H1 (cell line): ENCODE results near the gene IPO11. TPM values are rescaled to one million over a fixed set of nuclear protein-coding genes. Genes with fewer than 3 reads are reported as not detected.

Experiments
- CTCF ChIA-PET: fragments of 300-600 bp; sonication (Branson Sonifier 250); formaldehyde crosslinking; loops from one replicate; lab custom pipeline; 2021; ENCODE audit not compliant: partially characterized antibody; lab: Charles Lee
- POLR2A ChIA-PET: fragments of 300-600 bp; sonication (Branson Sonifier 250); formaldehyde crosslinking; loops from one replicate; lab custom pipeline; 2021; ENCODE audit warnings: inconsistent platforms; ENCODE audit not compliant: partially characterized antibody; lab: Charles Lee
- DNase-seq, 2 experiments: peaks; one replicate each; pipeline versions ENCODE4 v3.0.0 to v3.0.0-alpha.2; 2010 to 2022; ENCODE audit warnings: low spot score in 2 of 2, low read depth in 1 of 2, mixed read lengths in 1 of 2
- FAIRE-seq: peaks from 2 replicates; lab custom pipeline; 2011; peaks lifted over from hg19 to GRCh38; lab: Jason Lieb, UNC
- H2AFZ ChIP-seq: 2 replicates; pipeline ENCODE4 v1.8.1; 2012; ENCODE audit warnings: low read length, inconsistent platforms
- H2AK5ac ChIP-seq: 2 replicates; pipeline ENCODE4 v1.6.1; 2013; ENCODE audit warnings: low read depth, low read length
- H2BK120ac ChIP-seq: replicated peaks from 2 replicates; pipeline ENCODE3; 2013; ENCODE audit warnings: low read depth, low read length, inconsistent platforms
- H2BK12ac ChIP-seq: 2 replicates; pipeline ENCODE4 v1.6.1; 2013; ENCODE audit warnings: low read depth, low read length
- H2BK15ac ChIP-seq: 2 replicates; pipeline ENCODE4 v1.6.1; 2013; ENCODE audit warnings: low read length
- H2BK20ac ChIP-seq: 2 replicates; pipeline ENCODE4 v1.6.1; 2013; ENCODE audit warnings: low read length
- H2BK5ac ChIP-seq: 2 replicates; pipeline ENCODE4 v1.6.1; 2013; ENCODE audit warnings: low read depth, low read length
- H3K14ac ChIP-seq: 2 replicates; pipeline ENCODE4 v1.6.1; 2013; ENCODE audit warnings: inconsistent platforms; ENCODE audit not compliant: insufficient read length
- H3K18ac ChIP-seq: 2 replicates; pipeline ENCODE4 v1.6.1; 2013; ENCODE audit warnings: low read length; ENCODE audit errors: extremely low read depth
- H3K23ac ChIP-seq: 2 replicates; pipeline ENCODE4 v1.6.1; 2013; ENCODE audit warnings: inconsistent platforms; ENCODE audit not compliant: insufficient read length
- H3K23me2 ChIP-seq: 2 replicates; pipeline ENCODE4 v1.6.1; 2013; ENCODE audit warnings: low read depth, low read length
- H3K27ac ChIP-seq: 2 replicates; pipeline ENCODE4 v1.6.1; 2011; ENCODE audit warnings: low read depth, low read length, inconsistent platforms
- H3K27me3 ChIP-seq, 4 experiments: replicated peaks in 1 of 4; 1 replicate in 1 of 4; 2 replicates in 3 of 4; pipeline versions ENCODE4 v1.6.1 to v1.8.1; 2011 to 2013; ENCODE audit warnings: low read length in 3 of 4, mild to moderate bottlenecking in 3 of 4, inconsistent platforms in 2 of 4, mixed read lengths in 2 of 4, moderate library complexity in 1 of 4; ENCODE audit not compliant: control insufficient read depth in 3 of 4, insufficient read depth in 3 of 4; ENCODE audit errors: extremely low read depth in 1 of 4
- H3K36me3 ChIP-seq, 4 experiments: 2 replicates each; pipeline versions ENCODE4 v1.6.1 to v1.8.1; 2011 to 2013; ENCODE audit warnings: mild to moderate bottlenecking in 4 of 4, low read length in 3 of 4, moderate library complexity in 2 of 4, control low read depth in 1 of 4, inconsistent platforms in 1 of 4; ENCODE audit not compliant: insufficient read depth in 4 of 4, control insufficient read depth in 2 of 4
- H3K4ac ChIP-seq: replicated peaks from 2 replicates; pipeline ENCODE3; 2013; ENCODE audit warnings: low read length, low read depth, mixed read lengths, inconsistent platforms; ENCODE audit not compliant: insufficient read length
- H3K4me1 ChIP-seq, 4 experiments: replicated peaks in 1 of 4; 1 replicate in 1 of 4; 2 replicates in 3 of 4; pipeline versions ENCODE4 v1.6.1 to v1.8.1; 2011 to 2013; ENCODE audit warnings: low read length in 3 of 4, inconsistent platforms in 2 of 4, mixed read lengths in 1 of 4; ENCODE audit not compliant: insufficient read depth in 4 of 4, control insufficient read depth in 3 of 4
- H3K4me2 ChIP-seq, 2 experiments: 2 replicates each; pipeline versions ENCODE4 v1.6.1 to v1.8.1; 2011 to 2013; ENCODE audit warnings: low read depth in 2 of 2, low read length in 2 of 2, control low read depth in 1 of 2, inconsistent platforms in 1 of 2, mild to moderate bottlenecking in 1 of 2; ENCODE audit not compliant: insufficient read depth in 1 of 2
- H3K4me3 ChIP-seq, 4 experiments: fragments of 200-600, 300-600 bp in 1 of 4; sonication (generic), shearing (Covaris generic), sonication (Bioruptor Twin) in 1 of 4; 2 replicates each; pipeline versions ENCODE4 v1.5.1 to v1.8.1; 2011 to 2016; ENCODE audit warnings: low read length in 4 of 4, low read depth in 3 of 4, control low read depth in 2 of 4, inconsistent platforms in 2 of 4, mild to moderate bottlenecking in 2 of 4, mixed read lengths in 1 of 4, moderate library complexity in 1 of 4; ENCODE audit not compliant: insufficient read depth in 2 of 4; ENCODE audit errors: extremely low read depth in 1 of 4
- H3K56ac ChIP-seq: replicated peaks from 2 replicates; pipeline ENCODE3; 2013; ENCODE audit warnings: low read depth, mild to moderate bottlenecking, mixed read lengths, low read length, inconsistent platforms; ENCODE audit not compliant: insufficient read length
- H3K79me1 ChIP-seq: 2 replicates; pipeline ENCODE4 v1.6.1; 2013; ENCODE audit warnings: low read depth, low read length, control low read depth
- H3K79me2 ChIP-seq, 2 experiments: 2 replicates each; pipeline versions ENCODE4 v1.6.1 to v1.8.1; 2012 to 2013; ENCODE audit warnings: low read length in 2 of 2, mild to moderate bottlenecking in 2 of 2, inconsistent platforms in 1 of 2; ENCODE audit not compliant: insufficient read depth in 2 of 2, control insufficient read depth in 1 of 2
- H3K9ac ChIP-seq, 4 experiments: replicated peaks in 1 of 4; 1 replicate in 1 of 4; 2 replicates in 3 of 4; pipeline versions ENCODE4 v1.6.1 to v1.8.1; 2011 to 2013; ENCODE audit warnings: low read depth in 3 of 4, low read length in 3 of 4, control low read depth in 2 of 4, mild to moderate bottlenecking in 2 of 4, moderate library complexity in 2 of 4, inconsistent platforms in 1 of 4; ENCODE audit errors: extremely low read depth in 1 of 4
- H3K9me3 ChIP-seq, 2 experiments: 2 replicates each; pipeline versions ENCODE4 v1.6.1 to v1.8.1; 2012 to 2013; ENCODE audit warnings: mild to moderate bottlenecking in 2 of 2, moderate library complexity in 2 of 2, control low read depth in 1 of 2, inconsistent platforms in 1 of 2, low read depth in 1 of 2, low read length in 1 of 2, mixed read lengths in 1 of 2; ENCODE audit not compliant: insufficient read depth in 2 of 2
- H4K20me1 ChIP-seq, 2 experiments: replicated peaks in 1 of 2; 2 replicates each; pipeline versions ENCODE3 to v1.8.1; 2011 to 2013; ENCODE audit warnings: inconsistent platforms in 2 of 2, low read length in 2 of 2, mild to moderate bottlenecking in 1 of 2; ENCODE audit not compliant: insufficient read depth in 2 of 2, control insufficient read depth in 1 of 2
- H4K5ac ChIP-seq: 2 replicates; pipeline ENCODE4 v1.6.1; 2013; ENCODE audit warnings: low read length, low read depth, mixed read lengths, inconsistent platforms; ENCODE audit not compliant: insufficient read length
- H4K8ac ChIP-seq: 2 replicates; pipeline ENCODE4 v1.8.0; 2013; ENCODE audit warnings: mild to moderate bottlenecking, moderate library complexity, low read length, inconsistent platforms; ENCODE audit not compliant: insufficient read depth; ENCODE audit errors: extremely low read depth
- H4K91ac ChIP-seq: replicated peaks from 2 replicates; pipeline ENCODE3; 2013; ENCODE audit warnings: low read length, mixed read lengths, inconsistent platforms; ENCODE audit not compliant: insufficient read length
- JUND ChIP-seq: IDR thresholded peaks from 2 replicates; pipeline ENCODE4 v1.6.1; 2011; ENCODE audit warnings: mild to moderate bottlenecking, improper control_type of control experiment, low read length
- POU5F1 ChIP-seq: IDR thresholded peaks from 2 replicates; pipeline ENCODE4 v1.6.1; 2011; ENCODE audit warnings: low read depth, mild to moderate bottlenecking, low read length, moderate library complexity
- WGBS, 2 experiments: shearing (Covaris generic) in 1 of 2; methylation state at CpG; one replicate each; pipeline versions ENCODE4 v1.1.6 to v1.1.7; 2013 to 2015; ENCODE audit warnings: low lambda C conversion rate in 2 of 2, mixed read lengths in 2 of 2, inconsistent platforms in 1 of 2, low coverage in 1 of 2, missing lambda C conversion rate in 1 of 2; ENCODE audit not compliant: insufficient replicate concordance in 2 of 2, insufficient coverage in 1 of 2, insufficient read length in 1 of 2; ENCODE audit errors: extremely low coverage in 1 of 2, missing lambda C conversion rate in 1 of 2; 5-methylcytosine and 5-hydroxymethylcytosine counted together
- polyA plus RNA-seq, 7 experiments: library from polyadenylated mRNA; depleted of rRNA in 3 of 7; stranded (reverse) in 5 of 7; unstranded in 2 of 7; fragments of >200 nt in 5 of 7; fragments of 200-250 nt in 2 of 7; gene quantifications; 1 replicate in 5 of 7; 2 replicates in 1 of 7; 4 replicates in 1 of 7; pipeline versions ENCODE4 v1.2.1 to v1.2.3, GENCODE V29; 2011 to 2013; ENCODE audit warnings: missing spikeins in 2 of 7, mixed read lengths in 2 of 7
- total RNA-seq: library from RNA; stranded (reverse); fragmentation: NEBNext Ultra II Directional; extraction: Animal tissue kit (Norgen Biotek cat#: 25700); gene quantifications from 2 replicates; pipeline ENCODE4 v1.2.1, GENCODE V29; 2021

IPO11 gene
- total and polyA plus RNA-seq, 2 of the 8 experiments (the other 6 are each of a cell fraction or from before 2014, with no cell fraction given): 23.6 to 64.4 TPM

DNA sequence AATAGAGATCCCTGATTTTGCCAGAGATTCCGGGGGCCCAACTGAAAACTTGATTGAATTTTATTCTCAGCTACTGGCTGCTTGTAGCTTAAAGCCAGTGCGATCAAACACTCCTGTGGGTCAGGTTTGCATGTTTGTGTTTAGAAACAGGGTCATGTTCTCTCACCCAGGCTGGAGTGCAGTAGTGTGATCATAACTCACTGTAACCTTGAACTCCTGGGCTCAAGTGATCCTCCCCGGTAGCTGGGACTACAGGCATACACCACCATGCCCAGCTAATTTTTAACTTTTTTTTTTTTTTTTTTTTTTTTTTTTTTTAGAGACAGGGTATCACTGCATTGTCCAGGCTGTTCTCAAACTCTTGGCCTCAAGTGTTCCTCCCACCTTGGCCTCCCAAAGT lies 232.7 kb downstream of the IPO11 start:
- H3K4me3 ChIP-seq: no peak overlapping the region
- H3K56ac ChIP-seq: no peak overlapping the region
- no peak overlapping the region for H2BK15ac ChIP-seq
- no peak overlapping the region for H4K5ac ChIP-seq
- H2BK5ac ChIP-seq: no peak overlapping the region
- H4K8ac ChIP-seq: no peak overlapping the region
- no peaks in the 10 kb centered on the region for H3K23me2 ChIP-seq
- FAIRE-seq: no peak
- no peak overlapping the region for H2BK20ac ChIP-seq
- H3K9me3 ChIP-seq: no peaks in the 10 kb centered on the region
- H3K4me2 ChIP-seq: no peak overlapping the region
- CTCF ChIA-PET: interaction anchor here (0.7 kb wide), 1 partner anchor 52 kb away, joined by 3 read pairs; no protein-coding TSS in a partner anchor
- H2BK120ac ChIP-seq: no peak overlapping the region
- H2AFZ ChIP-seq: no peak overlapping the region
- H4K20me1 ChIP-seq: no peaks in the 10 kb centered on the region
- no peak overlapping the region for H4K91ac ChIP-seq
- H3K27me3 ChIP-seq: no peaks in the 10 kb centered on the region
- H3K79me1 ChIP-seq: no peaks in the 10 kb centered on the region; the same call in 1 of the 2 replicates
- no peak for TF ChIP-seq POU5F1
- no peak for TF ChIP-seq JUND
- TF ChIP-seq, all 59 proteins: peak for 0
- Histone ChIP-seq H3K4ac (no peak overlapping the region), H3K9ac (no peak overlapping the region), H3K4me1 (peaks cover 0 to 3% (median 0%) of the 10 kb centered on the region in 4 experiments; a peak in 4 of 7 replicates), H3K36me3 (no peaks in the 10 kb centered on the region), H2BK12ac (no peak overlapping the region), H3K27ac (no peak overlapping the region), H3K14ac (no peak overlapping the region), H3K18ac (no peak overlapping the region), H3K23ac (no peak overlapping the region), H3K79me2 (no peaks in the 10 kb centered on the region), H2AK5ac (no peak overlapping the region)
- DNase-seq: no peak
- WGBS, 2 experiments: 91% methylated on average over 2 of the region's 3 CpGs; no CpG with 5 or more reads in 1 of the 2 experiments
- POLR2A ChIA-PET: no interaction called here
